H7 (cell line): ENCODE measurements around the gene CTNNA3. TPM values are rescaled to one million over a fixed set of nuclear protein-coding genes. Genes with fewer than 3 reads are reported as not detected.

Experiments
- DNase-seq: peaks from one replicate; pipeline ENCODE4 v3.0.0; 2012
- H3K27me3 ChIP-seq: 2 replicates; pipeline ENCODE4 v1.6.0; 2011; ENCODE audit warnings: mild to moderate bottlenecking, low read length; ENCODE audit not compliant: control insufficient read depth, insufficient read depth
- H3K36me3 ChIP-seq: replicated peaks from 2 replicates; pipeline ENCODE4 v1.5.1; 2011; ENCODE audit warnings: low read length; ENCODE audit not compliant: control insufficient read depth, insufficient read depth
- H3K4me3 ChIP-seq: 2 replicates; pipeline ENCODE4 v1.5.1; 2011; ENCODE audit warnings: low read depth, mild to moderate bottlenecking, control low read depth, low read length, moderate library complexity; ENCODE audit not compliant: insufficient read depth
- total RNA-seq: library from RNA; depleted of rRNA; stranded (reverse); fragments of >200 nt; shearing (Covaris generic); gene quantifications from 2 replicates; pipeline ENCODE4 v1.2.3, GENCODE V29; 2014

Gene CTNNA3
- total RNA-seq, 1 experiment from 2014 or later, result 10.6 TPM

GRCh38 chr10:67678335-67678974, 17.5 kb downstream of the CTNNA3 start:
- no peak overlapping the region for H3K4me3 ChIP-seq
- no peaks in the 10 kb centered on the region for H3K36me3 ChIP-seq
- no peaks in the 10 kb centered on the region for H3K27me3 ChIP-seq
- no peak for DNase-seq

GRCh38 chr10:67676208-67676825, 19.7 kb downstream of the CTNNA3 start:
- Histone ChIP-seq H3K4me3 (no peak overlapping the region), H3K27me3 (no peaks in the 10 kb centered on the region), H3K36me3 (no peaks in the 10 kb centered on the region)
- DNase-seq, result no peak

DNA sequence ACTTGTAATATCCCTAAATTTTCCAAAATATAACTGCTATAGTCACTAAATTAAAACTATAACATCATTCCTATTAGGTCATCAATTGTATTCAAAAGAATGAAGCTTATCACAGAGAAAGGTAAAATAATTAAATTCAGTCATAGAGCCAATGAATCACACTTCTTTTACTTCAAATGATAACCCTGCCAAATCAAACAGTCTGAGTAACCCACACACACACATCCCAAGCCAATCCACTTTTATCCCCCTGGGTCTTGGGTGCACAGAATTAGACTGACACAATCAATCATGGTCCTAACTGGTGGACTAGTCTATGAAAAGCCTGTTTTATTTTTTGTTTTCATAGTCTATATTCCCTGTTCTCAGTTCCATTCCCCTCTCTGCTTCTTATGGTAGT, 25.6 kb downstream of the CTNNA3 start:
- no peaks in the 10 kb centered on the region for H3K27me3 ChIP-seq
- no peaks in the 10 kb centered on the region for H3K36me3 ChIP-seq
- no peak for DNase-seq
- H3K4me3 ChIP-seq, result no peak overlapping the region

DNA sequence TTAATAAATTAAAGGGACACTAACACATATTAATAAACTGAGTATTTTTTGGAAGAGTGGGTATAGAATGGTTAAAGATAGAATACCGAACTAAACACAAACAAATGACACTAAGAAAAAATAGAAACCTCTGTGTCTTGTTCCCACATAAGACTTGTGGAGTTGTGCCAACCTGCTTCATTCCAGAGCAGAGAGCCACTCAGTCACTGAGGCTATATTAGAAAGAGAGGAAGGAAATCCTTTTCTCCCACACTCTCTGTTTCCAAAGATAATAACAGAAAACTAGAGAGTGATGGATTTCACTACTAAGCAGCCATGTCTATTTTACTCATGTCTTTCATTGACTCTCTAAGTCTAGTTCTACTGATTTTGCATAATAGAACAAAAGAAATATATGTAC, 26.0 kb downstream of the CTNNA3 start:
- Histone ChIP-seq H3K27me3 (no peaks in the 10 kb centered on the region), H3K4me3 (no peak overlapping the region), H3K36me3 (no peaks in the 10 kb centered on the region)
- no peak for DNase-seq

DNA sequence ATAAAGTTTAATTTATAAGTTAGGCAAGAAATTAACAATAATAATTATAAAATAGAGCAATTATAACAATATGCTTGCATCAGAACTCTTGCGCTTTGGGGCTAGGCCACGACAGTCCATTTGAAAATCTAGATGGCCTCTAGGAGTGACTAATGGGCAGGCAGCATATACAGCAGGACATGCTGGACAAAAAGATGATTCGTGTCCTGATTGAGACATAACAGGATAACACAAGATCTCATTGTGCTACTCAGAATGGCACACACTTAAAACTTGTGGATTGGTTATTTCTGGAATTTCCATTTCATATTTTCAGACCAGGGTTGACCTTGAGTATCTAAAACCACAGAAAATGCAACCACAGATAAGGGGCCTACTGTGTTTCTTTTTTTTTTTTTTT, 27.5 kb downstream of the CTNNA3 start:
- Histone ChIP-seq H3K4me3 (no peak overlapping the region), H3K27me3 (no peaks in the 10 kb centered on the region), H3K36me3 (no peaks in the 10 kb centered on the region)
- DNase-seq, result no peak

GRCh38 chr10:67667035-67667425, 29.0 kb downstream of the CTNNA3 start:
- Histone ChIP-seq H3K4me3 (no peak overlapping the region), H3K36me3 (no peaks in the 10 kb centered on the region), H3K27me3 (no peaks in the 10 kb centered on the region)
- no peak for DNase-seq

DNA sequence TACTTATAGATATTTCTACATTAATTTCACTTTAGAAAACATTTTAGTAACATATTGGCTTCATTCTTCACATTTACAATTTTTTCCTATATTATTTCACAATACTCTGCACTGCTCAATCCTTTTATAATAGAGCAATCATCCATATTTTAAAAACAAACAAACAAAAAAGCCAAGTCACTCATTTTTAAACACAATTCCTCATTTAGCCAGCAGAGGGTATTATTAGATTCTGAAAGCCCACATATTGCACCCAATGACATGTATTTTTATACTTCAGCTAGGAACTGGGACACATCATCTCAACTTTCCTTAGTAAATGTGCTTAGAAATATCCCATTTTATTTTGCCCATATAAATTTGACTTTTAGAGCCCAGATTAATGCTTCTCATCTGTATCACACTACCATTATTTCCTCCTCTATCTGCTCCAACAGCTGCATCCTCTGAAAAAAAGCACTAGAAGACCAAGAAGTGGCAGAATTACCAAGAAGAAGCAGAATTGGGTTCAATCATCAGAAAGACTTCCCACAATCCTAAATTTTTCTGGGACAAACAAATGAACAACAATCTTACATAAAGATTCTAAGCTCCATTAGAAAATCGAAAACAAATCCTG, 29.5 kb downstream of the CTNNA3 start:
- Histone ChIP-seq H3K27me3 (no peaks in the 10 kb centered on the region), H3K36me3 (no peaks in the 10 kb centered on the region), H3K4me3 (no peak overlapping the region)
- peak; percentile 5 for DNase-seq

GRCh38 chr10:67665491-67665890, 30.5 kb downstream of the CTNNA3 start:
- H3K36me3 ChIP-seq, result no peaks in the 10 kb centered on the region
- DNase-seq, result peak; percentile 8
- no peaks in the 10 kb centered on the region for H3K27me3 ChIP-seq
- H3K4me3 ChIP-seq, result no peak overlapping the region

GRCh38 chr10:67664942-67665341, 31.1 kb downstream of the CTNNA3 start:
- no peaks in the 10 kb centered on the region for H3K36me3 ChIP-seq
- no peak overlapping the region for H3K4me3 ChIP-seq

GRCh38 chr10:67663449-67664087, 32.4 kb downstream of the CTNNA3 start:
- no peak for DNase-seq
- Histone ChIP-seq H3K4me3 (no peak overlapping the region), H3K36me3 (no peaks in the 10 kb centered on the region), H3K27me3 (no peaks in the 10 kb centered on the region)

More at GRCh38 chr10:67664942-67665341, 31.1 kb downstream of the CTNNA3 start:
- H3K27me3 ChIP-seq, result no peaks in the 10 kb centered on the region
- DNase-seq, result no peak

- DNase-seq, result no peak
- Histone ChIP-seq H3K4me3 (no peak overlapping the region), H3K36me3 (no peaks in the 10 kb centered on the region), H3K27me3 (no peaks in the 10 kb centered on the region)
Measured at GRCh38 chr10:67662415-67662814, 33.6 kb downstream of the CTNNA3 start.

GRCh38 chr10:67659497-67659896, 36.5 kb downstream of the CTNNA3 start:
- Histone ChIP-seq H3K4me3 (no peak overlapping the region), H3K36me3 (no peaks in the 10 kb centered on the region), H3K27me3 (no peaks in the 10 kb centered on the region)
- DNase-seq, result no peak

DNA sequence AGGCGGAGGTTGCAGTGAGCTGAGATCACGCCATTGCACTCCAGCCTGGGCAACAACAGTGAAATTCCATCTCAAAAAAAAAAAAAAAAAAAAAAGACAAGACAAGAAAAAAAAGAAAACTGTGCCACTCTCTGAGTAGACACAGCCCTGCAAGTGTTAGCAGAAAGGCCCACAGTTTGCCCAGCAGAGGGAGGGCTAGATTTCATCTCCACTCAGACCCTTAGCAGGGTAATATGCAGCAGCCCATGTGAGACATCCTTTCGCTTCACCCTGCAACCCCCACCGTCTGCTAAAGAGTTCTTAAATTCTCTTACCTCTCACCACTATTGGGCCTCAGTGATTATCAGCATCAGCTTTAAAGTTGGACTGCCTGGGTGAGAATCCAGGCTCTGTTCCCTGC, 38.2 kb downstream of the CTNNA3 start:
- no peak overlapping the region for H3K4me3 ChIP-seq
- peak; percentile 30 for DNase-seq
- H3K27me3 ChIP-seq, result no peaks in the 10 kb centered on the region
- H3K36me3 ChIP-seq, result no peaks in the 10 kb centered on the region

GRCh38 chr10:67650558-67650957, 45.4 kb downstream of the CTNNA3 start:
- Histone ChIP-seq H3K4me3 (no peak overlapping the region), H3K36me3 (no peaks in the 10 kb centered on the region), H3K27me3 (no peaks in the 10 kb centered on the region)
- no peak for DNase-seq
